ENCODE data around the gene TRIM67. TPM values are rescaled to one million over a fixed set of nuclear protein-coding genes. Genes with fewer than 3 reads are reported as not detected.

TRIM67 gene
- total RNA-seq, 1 experiment from 2014 or later = not detected

- TF ChIP-seq TCF7 (CRISPR knock-in tag; IDR thresholded peaks at IDR 0.05; ENCODE audit: low read depth) = no peak
Measured at GRCh38 chr1:231124746-231125145, 37.1 kb upstream of the TRIM67 start (continued).

GRCh38 chr1:231125972-231126580, 35.8 kb upstream of the TRIM67 start:
- ATAC-seq = no peak
- peaks cover 41% of the 10 kb centered on the region for H3K27me3 Mint-ChIP-seq (ENCODE audit: low read depth)
- CTCF ChIA-PET = no interaction called here

More at GRCh38 chr1:231125972-231126580, 35.8 kb upstream of the TRIM67 start:
- H3K4me1 Mint-ChIP-seq = no peaks in the 10 kb centered on the region
- POLR2A ChIA-PET = no interaction called here
- peaks cover 10% of the 10 kb centered on the region for H3K36me3 Mint-ChIP-seq
- no peak overlapping the region for H3K27ac Mint-ChIP-seq
- peaks cover 11% of the 10 kb centered on the region for H3K9me3 Mint-ChIP-seq
- DNase-seq (ENCODE audit: low spot score) = no peak
- no peak overlapping the region for H3K4me3 Mint-ChIP-seq
- TF ChIP-seq SOX15 (CRISPR knock-in tag; IDR thresholded peaks at IDR 0.05) (no peak), ATF1 (CRISPR knock-in tag; IDR thresholded peaks at IDR 0.05) (no peak), NR2C2 (CRISPR knock-in tag; IDR thresholded peaks at IDR 0.05) (no peak), ETV6 (CRISPR knock-in tag; IDR thresholded peaks at IDR 0.05) (no peak), ARID4B (CRISPR knock-in tag; IDR thresholded peaks at IDR 0.05; ENCODE audit: borderline replicate concordance) (no peak), RORB (CRISPR knock-in tag; IDR thresholded peaks at IDR 0.05) (no peak), MAX (CRISPR knock-in tag; IDR thresholded peaks at IDR 0.05) (no peak), PRDM15 (CRISPR knock-in tag; IDR thresholded peaks at IDR 0.05) (no peak), ZSCAN18 (CRISPR knock-in tag; IDR thresholded peaks at IDR 0.05) (no peak), NR1H2 (CRISPR knock-in tag; IDR thresholded peaks at IDR 0.05) (no peak), ZNF512 (CRISPR knock-in tag; IDR thresholded peaks at IDR 0.05; ENCODE audit: borderline replicate concordance) (no peak), MLX (CRISPR knock-in tag; IDR thresholded peaks at IDR 0.05) (no peak), TEAD4 (CRISPR knock-in tag; IDR thresholded peaks at IDR 0.05) (no peak), CDX4 (CRISPR knock-in tag; IDR thresholded peaks at IDR 0.05; ENCODE audit: borderline replicate concordance) (no peak), SMAD4 (CRISPR knock-in tag; IDR thresholded peaks at IDR 0.05) (no peak), ELF4 (CRISPR knock-in tag; IDR thresholded peaks at IDR 0.05; ENCODE audit: low read depth) (no peak), ATF2 (CRISPR knock-in tag; IDR thresholded peaks at IDR 0.05; ENCODE audit: borderline replicate concordance, low read depth) (no peak)
